NCI-H510A (cell line): Measurements from ENCODE around the gene MYO3A.
"Not testable (repeated sequence)": the region's sequence is repeated elsewhere in the genome, so short reads cannot be mapped to it uniquely, and the experiment has no call there.

ENCODE experiments used
- DNase-seq: peaks from one replicate; lab custom pipeline; 2025; lab: John Stamatoyannopoulos, UW

The MYO3A gene

DNA sequence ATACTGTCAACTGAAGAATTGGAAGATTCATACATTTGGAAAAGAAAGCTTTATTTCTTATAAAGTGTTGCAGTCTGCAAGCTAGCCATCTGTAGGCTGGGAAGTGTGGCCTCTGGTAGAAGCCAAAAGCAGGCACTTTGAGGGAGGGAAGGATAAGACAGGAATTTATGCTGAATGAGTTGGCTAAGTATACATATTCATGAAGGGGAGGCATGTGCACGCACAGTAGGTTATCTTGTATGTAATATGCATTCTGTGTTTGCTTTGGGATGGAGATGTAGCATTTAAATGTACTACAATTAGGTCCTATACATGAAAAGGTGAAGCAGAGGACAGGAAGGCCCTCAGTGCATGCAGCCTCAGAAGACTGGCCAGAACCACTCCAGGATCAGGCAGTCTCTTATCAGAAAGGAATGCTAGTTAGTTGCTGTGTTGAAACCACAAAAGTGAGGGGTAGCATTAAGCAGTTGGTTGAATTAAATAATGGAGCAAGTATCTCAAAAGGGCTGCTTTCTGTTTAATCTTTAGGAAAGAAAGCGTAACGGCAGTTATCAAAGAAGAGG lies 40.9 kb downstream of the MYO3A start:
- no peak for DNase-seq

DNA sequence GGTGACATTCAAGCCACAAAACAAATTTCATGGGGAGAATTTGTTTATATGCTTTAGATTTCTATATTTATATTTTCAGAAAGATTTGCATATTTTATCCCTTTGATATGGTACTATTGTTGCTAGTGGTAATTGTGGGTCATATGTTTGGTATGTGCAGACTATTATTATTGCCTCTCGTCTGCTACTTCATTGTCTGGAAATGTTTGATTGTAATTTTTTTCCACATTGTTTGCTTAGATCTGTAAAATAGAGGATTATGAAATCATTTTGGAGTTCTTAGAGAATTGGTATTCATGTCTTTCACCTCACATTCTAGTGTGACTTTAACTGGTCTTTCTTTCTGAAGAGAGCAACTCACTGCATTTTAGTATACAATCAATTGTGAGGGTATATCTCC lies 44.7 kb downstream of the MYO3A start:
- no peak for DNase-seq

DNA sequence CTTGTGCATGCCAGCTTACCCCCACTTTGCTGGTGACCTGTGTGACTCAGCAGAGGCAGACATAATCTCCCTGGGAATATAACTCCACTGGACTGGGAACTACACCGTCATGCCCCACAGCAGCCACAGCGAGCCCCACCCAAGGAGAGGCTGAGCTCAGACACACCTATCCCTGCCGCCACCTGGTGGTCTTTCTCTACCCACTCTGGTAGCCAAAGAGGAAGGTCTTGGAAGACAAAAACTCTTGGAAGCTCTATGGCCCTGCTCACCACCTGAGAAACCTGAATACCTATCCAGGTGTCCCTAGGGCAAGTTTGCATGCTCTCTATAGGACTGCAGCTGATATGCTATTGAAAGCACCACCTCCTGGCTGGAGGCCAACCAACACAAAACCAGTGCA lies 48.1 kb downstream of the MYO3A start:
- DNase-seq: no peak

DNA sequence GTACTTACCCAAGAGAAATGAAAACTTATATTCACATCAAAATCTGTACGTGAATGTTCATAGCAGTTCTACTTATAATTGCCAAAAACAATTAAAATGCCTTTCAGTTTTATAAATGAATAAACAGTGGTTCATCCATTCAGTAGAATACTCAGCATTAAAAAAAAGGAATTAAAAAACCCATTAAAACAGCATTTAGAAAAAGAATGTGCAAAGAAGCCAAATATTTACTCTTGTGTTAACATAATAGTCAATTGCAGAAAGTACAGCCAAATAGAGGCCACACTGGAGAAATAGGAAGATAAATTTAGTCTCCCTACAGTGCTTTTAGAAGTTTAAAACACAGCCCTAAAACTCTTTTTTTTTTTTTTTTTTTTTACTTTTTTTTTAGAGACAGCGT lies 54.6 kb downstream of the MYO3A start:
- DNase-seq: no peak

DNA sequence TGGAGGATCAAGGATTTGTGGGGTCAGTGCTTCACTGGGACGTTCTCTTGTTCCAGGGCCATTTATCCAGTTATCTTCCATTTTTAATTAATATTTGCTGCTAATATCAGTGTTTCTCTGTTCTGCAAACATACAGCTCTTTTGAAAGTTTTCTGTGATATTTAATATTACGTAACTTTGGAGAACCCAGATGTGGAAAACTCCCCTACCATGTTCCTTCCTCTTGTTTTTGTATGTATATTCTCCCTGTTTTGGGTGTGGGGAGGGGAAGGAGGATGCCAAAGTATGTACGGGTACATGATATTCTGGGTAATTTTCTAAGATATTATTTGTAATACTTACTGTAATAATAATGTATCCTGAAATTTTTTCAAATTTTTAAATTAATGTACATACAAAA lies 55.9 kb downstream of the MYO3A start:
- DNase-seq: no peak

DNA sequence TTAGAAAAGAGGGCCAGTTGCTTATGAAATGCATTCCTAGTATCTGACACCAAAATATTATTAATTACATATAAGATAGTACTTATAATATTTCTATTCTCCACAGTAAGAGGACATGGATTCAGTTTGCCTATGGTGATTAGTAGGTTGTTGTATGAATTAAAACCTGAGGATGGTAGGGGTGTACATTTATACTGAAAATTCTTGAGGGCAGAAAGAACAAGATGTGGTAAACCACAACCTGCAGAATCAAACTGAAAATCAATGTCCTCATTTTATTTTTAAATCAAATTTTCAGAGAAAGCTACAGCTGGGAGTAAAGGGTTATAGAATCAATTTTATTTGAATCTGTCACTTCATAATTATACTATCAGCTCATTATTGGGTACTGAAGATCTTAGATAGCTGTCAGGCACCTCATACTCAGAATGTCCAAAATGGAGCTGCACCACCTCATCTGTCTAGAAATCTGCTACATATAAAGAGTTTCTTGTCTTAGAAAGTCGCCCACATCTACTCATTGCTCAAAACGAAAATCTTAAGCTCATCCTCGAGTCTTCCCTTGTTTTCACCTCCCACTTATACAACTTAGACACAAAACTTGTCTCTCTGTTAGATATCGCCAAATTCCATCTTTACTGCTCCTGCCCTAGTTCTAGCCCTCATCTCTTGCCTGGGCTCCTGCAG lies 65.4 kb downstream of the MYO3A start:
- no peak for DNase-seq

DNA sequence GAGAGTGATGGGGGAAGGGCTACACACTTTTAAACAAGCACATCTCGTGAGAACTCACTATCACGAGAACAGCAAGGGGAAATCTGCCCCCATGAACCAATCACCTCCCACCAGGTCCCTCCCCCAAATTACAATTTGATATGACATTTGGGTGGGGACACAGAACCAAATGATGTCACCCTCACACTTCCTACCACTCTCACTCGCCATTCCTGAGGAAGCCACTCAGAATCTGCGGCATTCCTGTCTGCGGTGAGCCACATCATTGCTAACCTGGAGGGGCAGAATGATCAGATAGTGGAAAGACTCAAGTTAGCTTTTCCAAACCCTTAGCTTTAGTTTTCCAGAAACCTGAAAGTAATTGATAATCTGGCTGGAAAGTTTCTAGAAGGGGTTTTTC lies 66.9 kb downstream of the MYO3A start:
- no peak for DNase-seq

DNA sequence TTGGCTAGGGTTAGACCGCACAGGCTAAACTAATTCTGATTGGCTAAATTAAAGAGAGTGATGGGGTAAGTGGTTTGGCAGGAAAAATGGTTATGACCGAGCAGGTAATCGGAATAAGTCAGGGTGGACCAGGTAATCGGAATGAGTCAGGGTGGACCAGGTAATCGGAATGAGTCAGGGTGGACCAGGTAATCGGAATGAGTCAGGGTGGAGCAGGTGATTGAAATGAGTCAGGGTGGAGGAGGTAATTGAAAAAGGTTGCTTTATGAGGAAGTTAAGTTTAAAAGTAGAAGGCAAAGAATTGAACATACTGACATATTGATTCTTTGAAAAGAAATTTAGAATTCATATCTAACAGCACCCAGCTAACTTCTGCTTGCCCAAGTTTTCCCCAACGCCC lies 68.4 kb downstream of the MYO3A start:
- DNase-seq: not testable (repeated sequence)

DNA sequence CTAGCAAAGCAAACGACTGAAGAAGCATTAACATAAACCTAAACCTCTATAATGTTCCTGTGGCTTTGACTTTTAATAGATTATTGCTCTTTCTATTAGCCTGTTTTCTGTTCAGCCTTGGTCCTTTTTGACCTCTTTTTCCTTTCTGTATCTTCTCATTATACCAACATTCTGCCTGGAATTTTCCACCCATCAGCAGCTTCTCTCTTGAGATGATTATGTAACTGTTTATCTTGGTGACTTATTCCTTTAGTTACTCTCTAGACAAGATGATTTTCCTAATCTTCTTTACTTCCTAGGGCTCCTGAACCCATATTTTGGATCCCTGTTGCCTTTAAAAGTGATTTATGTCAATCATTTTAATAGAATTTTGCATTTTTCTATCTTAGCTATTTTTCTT lies 81.1 kb downstream of the MYO3A start:
- no peak for DNase-seq

DNA sequence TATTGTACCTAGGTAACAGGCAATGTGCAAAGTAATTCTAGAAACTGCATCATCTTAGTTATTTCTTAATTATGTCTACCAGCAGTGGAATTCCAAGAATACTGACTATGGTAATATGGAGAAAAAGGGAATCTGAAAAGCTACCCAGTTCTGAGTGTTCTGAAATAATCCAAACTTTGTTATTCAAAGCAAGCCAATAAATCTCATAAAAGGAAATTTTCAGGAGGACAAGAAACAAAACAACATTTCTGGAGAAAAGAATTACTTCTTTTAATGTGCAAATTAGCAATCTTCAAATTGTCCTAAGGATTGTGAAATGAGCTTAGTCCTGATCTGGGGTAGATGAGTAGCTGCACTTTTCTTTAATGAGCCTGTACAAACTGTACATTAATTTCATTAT lies 88.8 kb downstream of the MYO3A start:
- DNase-seq: no peak

DNA sequence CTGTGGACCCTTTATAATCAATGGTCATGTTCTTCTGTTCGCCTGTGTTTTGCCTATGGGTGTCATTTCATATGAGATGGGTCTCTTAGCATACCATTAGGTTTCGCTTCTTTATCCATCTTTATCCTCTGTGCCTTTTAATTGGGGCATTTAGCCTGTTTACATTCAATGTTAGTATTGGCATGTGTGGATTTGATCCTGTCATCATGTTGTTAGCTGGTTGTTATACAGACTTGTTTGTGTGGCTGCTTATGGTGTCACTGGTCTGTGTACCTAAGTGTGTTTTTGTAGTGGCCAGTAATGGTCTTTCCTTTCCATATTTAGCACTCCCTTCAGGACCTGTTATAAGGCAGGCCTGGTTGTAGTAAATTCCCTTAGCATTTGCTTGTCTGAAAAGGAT lies 90.3 kb downstream of the MYO3A start:
- no peak for DNase-seq

DNA sequence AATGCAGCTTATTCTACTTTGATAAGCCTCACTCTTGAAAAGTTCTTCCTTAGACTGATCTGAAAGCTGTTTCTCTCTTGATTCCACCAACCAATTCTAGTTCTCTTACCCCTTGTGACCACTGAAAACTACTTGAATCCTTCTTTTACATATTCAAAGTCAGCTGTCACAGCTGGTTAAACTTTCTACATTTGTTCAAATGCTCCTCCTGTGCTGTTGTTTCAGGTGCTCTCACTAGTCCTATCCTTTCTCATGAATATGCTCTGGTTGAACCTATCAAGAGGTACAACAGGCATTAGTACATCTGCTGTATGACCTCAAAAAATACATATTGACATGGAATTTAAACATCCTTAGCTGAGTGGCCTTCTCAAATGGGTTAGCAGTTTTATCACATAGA lies 91.5 kb downstream of the MYO3A start:
- DNase-seq: no peak

DNA sequence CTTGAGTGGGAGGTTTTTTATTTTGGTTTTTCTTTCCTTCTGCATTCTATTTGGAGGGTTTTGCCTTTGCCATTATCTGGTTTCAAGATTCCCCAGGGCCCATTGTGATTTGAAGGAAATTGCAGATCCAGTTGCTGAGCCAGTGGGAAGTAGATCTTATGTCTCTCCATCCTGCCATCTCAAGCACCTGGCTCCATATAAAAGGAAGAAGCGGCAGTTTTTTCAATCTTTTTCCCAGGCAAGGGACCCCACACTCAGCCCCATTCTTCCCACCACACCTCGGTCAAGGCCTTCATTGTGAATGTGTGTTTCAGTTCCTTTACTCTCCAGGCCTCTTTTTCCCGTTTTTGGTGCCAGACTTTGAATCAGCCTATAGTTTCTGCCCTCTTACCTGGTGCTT lies 95.8 kb downstream of the MYO3A start:
- DNase-seq: no peak

DNA sequence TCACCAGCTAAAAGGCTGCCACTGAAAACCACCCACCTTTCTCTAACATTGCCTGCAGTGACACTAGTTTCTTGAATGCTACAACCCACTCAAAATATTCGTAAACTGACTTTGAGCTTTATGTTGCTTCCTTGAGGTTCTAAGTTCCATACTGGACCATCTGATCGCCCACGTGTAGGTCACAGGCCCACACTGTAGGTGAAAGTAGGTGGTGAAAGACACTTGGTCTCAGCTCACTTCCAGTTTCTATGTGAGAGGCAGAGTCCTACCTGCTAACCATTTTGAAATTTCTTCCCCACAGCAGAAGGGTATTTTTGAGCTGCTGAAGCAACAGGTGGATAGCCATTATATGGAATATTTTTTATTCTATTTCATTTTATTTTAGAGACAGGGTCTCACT lies 97.3 kb downstream of the MYO3A start:
- no peak for DNase-seq

DNA sequence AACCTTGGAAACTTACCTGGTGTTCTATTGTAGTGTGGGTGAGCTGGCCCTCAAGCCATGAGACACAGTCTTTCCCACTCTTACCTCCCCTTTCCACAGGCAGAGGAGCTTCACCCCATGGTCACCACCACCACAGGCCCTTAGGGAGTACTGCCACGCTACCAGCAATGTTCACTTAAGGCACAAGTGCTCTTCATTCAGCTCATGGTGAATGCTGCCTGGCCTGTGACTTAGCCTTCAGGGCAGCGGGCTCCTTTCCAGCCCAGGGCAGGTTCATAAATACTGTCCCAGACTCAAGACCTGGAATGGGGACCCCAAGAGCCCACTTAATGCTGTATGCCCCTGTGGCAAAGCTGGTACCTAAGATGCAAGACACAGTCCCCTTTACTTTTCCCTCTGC lies 109.4 kb downstream of the MYO3A start:
- no peak for DNase-seq

DNA sequence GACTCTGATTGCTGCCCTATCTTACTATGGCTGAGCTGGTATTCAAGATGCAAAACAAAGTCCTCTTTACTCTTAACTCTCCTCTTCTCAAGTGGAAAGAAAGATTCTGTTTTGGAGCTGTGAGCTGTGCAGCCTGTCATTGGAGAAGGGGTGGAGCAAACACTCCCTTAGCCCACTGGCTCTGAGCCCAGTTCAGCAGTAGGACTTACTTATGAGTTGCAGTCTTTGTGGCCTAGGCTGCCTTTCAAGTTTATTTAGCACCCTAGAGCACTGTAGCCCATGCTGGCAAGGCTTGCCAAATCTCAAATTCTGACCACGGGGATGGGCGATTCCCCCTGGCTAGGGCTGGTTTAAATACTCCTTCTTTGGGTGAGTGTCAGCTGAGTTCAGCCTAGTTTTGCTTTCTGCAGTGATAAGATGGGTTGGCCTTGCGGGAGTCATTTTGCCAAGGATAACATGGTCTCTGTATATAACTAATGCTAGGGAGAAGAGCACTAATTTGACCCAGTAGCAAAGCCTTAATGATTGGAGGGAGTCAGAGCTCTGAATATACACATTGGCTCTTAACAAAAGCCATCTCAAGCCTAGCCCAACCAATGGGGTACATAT lies 110.2 kb downstream of the MYO3A start:
- no peak for DNase-seq

DNA sequence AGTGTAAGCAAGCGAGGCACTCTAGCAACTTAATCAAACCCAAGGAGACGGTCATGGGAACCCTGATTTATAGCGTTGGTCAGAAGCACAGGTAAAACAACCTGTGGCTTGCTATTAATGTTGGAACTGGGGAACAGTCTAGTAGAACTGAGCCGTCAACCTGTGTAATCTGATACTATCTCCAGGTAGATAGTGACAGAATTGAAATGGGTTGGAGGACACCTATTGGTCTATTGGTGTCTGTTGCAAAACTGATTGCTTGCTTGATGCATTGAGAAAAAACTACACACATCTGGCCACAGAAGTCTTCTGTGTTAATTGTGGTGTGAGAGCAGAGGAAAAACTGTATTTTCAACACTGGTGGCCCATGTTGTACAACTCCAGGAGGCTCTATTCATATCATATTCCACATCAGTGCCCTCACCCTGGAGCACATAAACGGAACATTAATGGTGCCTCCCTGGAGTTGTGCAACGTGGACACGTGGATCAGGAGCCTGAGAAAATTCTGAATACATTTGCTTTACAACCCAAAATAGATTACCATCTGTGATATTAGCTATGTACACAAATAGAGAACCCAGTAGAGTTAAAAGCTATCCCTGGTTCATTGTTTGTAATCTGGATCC lies 112.2 kb downstream of the MYO3A start:
- no peak for DNase-seq

DNA sequence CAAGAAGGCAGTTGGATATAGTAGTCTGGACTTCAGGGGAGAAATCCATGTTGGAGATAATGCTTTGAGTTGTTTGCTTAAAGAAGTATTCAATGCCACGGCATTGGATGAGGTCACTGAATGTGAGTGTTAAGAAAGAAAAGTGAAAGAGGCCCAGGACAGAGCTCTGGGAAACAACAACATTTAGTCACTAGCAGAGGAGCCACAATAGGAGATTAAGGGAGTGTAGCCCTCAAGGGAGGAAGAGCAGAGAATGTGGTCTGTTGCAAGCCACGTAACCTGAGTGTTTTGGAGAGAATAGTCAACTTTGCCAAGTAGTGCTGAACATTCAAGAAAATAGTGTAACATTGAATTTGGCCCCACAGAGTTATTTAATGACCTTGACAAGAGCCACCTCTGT lies 114.7 kb downstream of the MYO3A start:
- no peak for DNase-seq

DNA sequence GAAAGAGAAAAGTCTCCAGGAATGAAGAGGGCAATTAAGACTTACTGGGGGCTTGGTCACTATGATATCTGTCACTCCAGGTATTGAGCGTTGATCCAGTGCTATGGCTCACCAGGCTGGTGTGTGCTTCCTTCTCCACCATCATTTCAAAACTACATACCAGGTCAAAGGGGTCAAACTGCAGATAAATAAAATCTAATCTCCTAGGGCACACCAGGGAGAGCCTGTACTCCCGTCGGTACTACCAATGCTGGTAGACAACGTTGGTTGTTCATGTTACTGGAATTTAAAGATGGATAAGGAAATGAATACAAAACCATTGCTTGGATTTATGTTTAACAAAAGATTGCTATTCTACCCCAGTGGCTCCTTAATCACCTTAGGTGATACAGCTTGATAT lies 118.3 kb downstream of the MYO3A start:
- no peak for DNase-seq

DNA sequence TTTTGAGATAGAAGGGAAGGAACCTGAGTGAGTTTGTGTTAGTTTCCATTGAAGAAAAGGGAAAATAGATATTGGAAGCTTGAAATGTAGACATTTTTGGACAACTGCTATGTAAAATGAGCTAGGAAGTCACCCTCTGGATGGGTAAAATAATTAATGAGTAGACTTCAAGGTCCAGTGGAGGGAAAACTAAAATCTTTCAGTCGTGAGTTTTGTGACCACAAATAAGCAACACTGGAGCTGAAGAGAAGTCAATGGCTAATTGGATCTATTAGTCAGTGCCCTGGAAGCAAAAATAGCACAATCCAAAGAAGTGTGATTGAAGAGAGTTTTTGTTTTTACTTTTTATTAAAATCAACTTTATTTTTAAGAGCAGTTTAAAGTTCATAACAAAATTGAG lies 123.4 kb downstream of the MYO3A start:
- DNase-seq: no peak

DNA sequence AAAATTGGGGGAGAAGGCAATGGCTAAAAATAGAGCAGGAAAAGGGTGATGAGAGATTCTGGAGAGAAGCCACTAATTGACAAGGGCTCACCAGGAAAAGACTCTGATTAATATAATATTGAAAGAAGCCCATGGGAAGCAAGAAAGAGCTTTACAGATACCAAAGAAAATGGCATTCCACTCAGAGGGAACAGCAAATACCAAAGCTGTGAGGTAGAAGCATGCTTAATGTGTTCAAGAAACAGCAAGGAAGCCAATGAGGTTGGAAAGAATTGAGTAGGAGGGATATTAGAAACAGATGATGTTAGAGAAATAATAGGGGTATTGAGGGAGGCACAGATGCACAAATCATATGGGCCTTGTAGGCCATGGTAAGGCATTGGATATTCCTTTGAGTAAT lies 130.1 kb downstream of the MYO3A start:
- no peak for DNase-seq

DNA sequence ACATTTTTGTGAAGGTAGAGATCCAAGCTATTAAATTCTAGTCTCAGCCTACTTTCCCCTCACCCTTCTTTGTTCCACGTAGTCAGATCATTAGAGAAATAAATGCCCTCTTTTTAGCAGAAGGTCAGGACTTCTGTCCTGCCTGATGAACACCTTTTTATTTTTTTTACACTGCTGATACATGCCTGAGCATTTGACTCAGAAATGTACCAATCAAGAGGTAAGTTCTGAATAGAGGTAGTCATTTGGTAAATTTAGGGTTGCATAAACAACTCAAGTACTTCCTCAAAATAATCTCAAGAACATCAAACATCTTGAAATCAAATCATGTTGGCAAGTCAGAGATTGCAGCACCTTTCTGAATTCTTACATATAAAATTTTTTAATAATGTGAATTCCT lies 133.7 kb downstream of the MYO3A start:
- DNase-seq: no peak

DNA sequence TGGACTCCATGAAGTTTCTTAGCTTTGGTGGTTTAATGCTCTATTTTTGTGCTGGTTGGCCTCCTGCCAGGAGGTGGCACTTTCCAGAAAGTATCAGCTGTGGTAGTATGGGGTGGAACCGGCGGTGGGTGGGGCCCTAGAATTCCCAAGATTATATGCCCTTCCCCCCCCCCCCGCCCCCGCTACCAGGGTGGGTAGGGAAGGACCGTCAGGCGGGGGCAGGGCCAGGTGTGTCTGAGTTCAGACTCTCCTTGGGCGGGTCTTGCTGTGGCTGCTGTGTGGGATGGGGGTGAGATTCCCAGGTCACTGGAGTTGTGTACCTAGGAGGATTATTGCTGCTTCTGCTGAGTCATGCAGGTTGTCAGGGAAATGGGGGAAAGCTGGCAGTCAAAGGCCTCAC lies 146.9 kb downstream of the MYO3A start:
- DNase-seq: not testable (repeated sequence)

DNA sequence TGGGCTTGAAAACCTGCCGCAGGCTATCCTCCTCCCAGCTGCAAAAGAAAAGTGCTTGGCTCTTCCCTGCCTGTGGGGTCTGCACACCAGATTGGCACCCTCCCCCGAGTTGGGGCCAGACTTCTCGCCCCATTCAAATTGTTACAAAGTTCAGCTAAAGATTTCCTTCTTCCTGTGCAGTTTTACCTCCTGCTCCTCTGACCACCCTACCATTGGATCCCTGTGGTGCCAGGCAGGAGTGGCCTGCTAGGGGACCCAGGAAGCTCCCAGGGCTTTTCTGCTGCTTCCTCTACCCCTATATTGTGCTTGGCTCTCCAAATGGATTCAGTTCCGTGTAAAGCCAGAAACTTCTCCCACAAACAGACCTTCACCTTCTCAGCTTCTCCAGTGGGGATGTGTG lies 147.4 kb downstream of the MYO3A start:
- no peak for DNase-seq
